HCT116 (cell line): ENCODE data around the gene CFAP97D2. TPM values are rescaled to one million over a fixed set of nuclear protein-coding genes. Genes with fewer than 3 reads are reported as not detected.

Experiments used
- ATAC-seq: fragments of 200-7000 bp; cut with Tn5 transposase; 2 replicates; pipeline ENCODE4 v1.9.1; 2020; ENCODE audit warnings: mild to moderate bottlenecking, moderate library complexity
- BruUV-seq: library from RNA; stranded (reverse); fragments of 400-500 nt; replicated peaks from 2 replicates; lab custom pipeline; 2021; lab: Mats Ljungman, UMichigan
- CTCF ChIA-PET: fragments of 300-600 bp; sonication (Branson Sonifier 250); formaldehyde crosslinking; loops from one replicate; lab custom pipeline; 2021; ENCODE audit warnings: antibody characterized with exemption; lab: Charles Lee
- POLR2A ChIA-PET: fragments of 300-600, 350-600 bp; sonication (Branson Sonifier 250); formaldehyde crosslinking; loops from one replicate; lab custom pipeline; 2021; ENCODE audit warnings: antibody characterized with exemption; lab: Charles Lee
- RAD21 ChIA-PET, 2 experiments: fragments of 300-600 bp; sonication (Branson Sonifier 250); formaldehyde crosslinking; loops; one replicate each; lab custom pipeline; 2023; ENCODE audit warnings: low total read pairs in 2 of 2; ENCODE audit not compliant: uncharacterized antibody in 2 of 2, unreplicated experiment in 2 of 2, low non-redundant PET in 1 of 2; lab: Charles Lee
- DNase-seq: peaks from one replicate; pipeline ENCODE4 v3.0.0-alpha.2; 2010; ENCODE audit warnings: low read depth, low spot score
- H2AFZ ChIP-seq: fragments of 200-600 bp; shearing (Covaris generic), sonication (generic); 2 replicates; pipeline ENCODE4 v1.6.1; 2017; ENCODE audit warnings: low read depth, mixed run types, mixed read lengths, antibody characterized with exemption, low read length; ENCODE audit not compliant: poor library complexity, severe bottlenecking
- H3K27ac ChIP-seq: 2 replicates; pipeline ENCODE4 v1.5.1; 2012; ENCODE audit warnings: low read depth, low read length
- H3K27me3 ChIP-seq: fragments of 200-600 bp; sonication (generic); 2 replicates; pipeline ENCODE4 v1.6.1; 2016; ENCODE audit warnings: mixed run types, low read length, mixed read lengths; ENCODE audit not compliant: insufficient read depth
- H3K36me3 ChIP-seq, 2 experiments: fragments of 200-500 bp in 1 of 2; fragments of 200-600 bp in 1 of 2; sonication (Bioruptor generic) in 1 of 2; sonication (generic) in 1 of 2; 2 replicates each; pipeline versions ENCODE4 v1.5.1 to v1.6.1; 2014 to 2016; ENCODE audit warnings: low read length in 2 of 2, inconsistent platforms in 1 of 2, mixed read lengths in 1 of 2, mixed run types in 1 of 2; ENCODE audit not compliant: insufficient read depth in 2 of 2, control insufficient read depth in 1 of 2
- H3K4me1 ChIP-seq, 2 experiments: fragments of 200-600 bp in 1 of 2; sonication (generic) in 1 of 2; 2 replicates each; pipeline versions ENCODE4 v1.5.1 to v1.6.1; 2012 to 2017; ENCODE audit warnings: low read length in 2 of 2, inconsistent platforms in 1 of 2, mild to moderate bottlenecking in 1 of 2, mixed read lengths in 1 of 2, mixed run types in 1 of 2, moderate library complexity in 1 of 2; ENCODE audit not compliant: insufficient read depth in 2 of 2, control insufficient read depth in 1 of 2
- H3K4me2 ChIP-seq: fragments of 200-600 bp; sonication (generic); 2 replicates; pipeline ENCODE4 v1.6.1; 2017; ENCODE audit warnings: mixed run types, low read length, mixed read lengths
- H3K4me3 ChIP-seq, 2 experiments: fragments of 200-600 bp in 1 of 2; sonication (generic) in 1 of 2; replicated peaks in 1 of 2; 2 replicates each; pipeline ENCODE4 v1.5.1; 2011 to 2016; ENCODE audit warnings: low read length in 2 of 2, control low read depth in 1 of 2, low read depth in 1 of 2, mild to moderate bottlenecking in 1 of 2, mixed read lengths in 1 of 2, mixed run types in 1 of 2
- H3K79me2 ChIP-seq: fragments of 200-600 bp; sonication (generic); 2 replicates; pipeline ENCODE4 v1.6.1; 2017; ENCODE audit warnings: mild to moderate bottlenecking, mixed run types, low read length, moderate library complexity, mixed read lengths; ENCODE audit not compliant: insufficient read depth
- H3K9ac ChIP-seq: fragments of 200-600 bp; sonication (generic); 2 replicates; pipeline ENCODE4 v1.6.1; 2016; ENCODE audit warnings: low read length, mixed read lengths
- H3K9me2 ChIP-seq: fragments of 200-600 bp; sonication (generic), shearing (Covaris generic); 2 replicates; pipeline ENCODE4 v1.6.1; 2017; ENCODE audit warnings: mixed run types, mild to moderate bottlenecking, moderate library complexity; ENCODE audit not compliant: insufficient read depth
- H3K9me3 ChIP-seq, 2 experiments: fragments of 200-500 bp in 1 of 2; fragments of 200-600 bp in 1 of 2; sonication (Bioruptor generic) in 1 of 2; sonication (generic) in 1 of 2; 2 replicates each; pipeline ENCODE4 v1.6.1; 2014 to 2017; ENCODE audit warnings: low read length in 2 of 2, mixed read lengths in 2 of 2, inconsistent platforms in 1 of 2, low read depth in 1 of 2, mild to moderate bottlenecking in 1 of 2, mixed run types in 1 of 2, moderate library complexity in 1 of 2; ENCODE audit not compliant: control insufficient read depth in 1 of 2, insufficient read depth in 1 of 2
- H4K20me1 ChIP-seq: fragments of 200-600 bp; sonication (generic), shearing (Covaris generic); 2 replicates; pipeline ENCODE4 v1.6.1; 2017; ENCODE audit warnings: mixed run types, mild to moderate bottlenecking, moderate library complexity; ENCODE audit not compliant: insufficient read depth
- ELF1 ChIP-seq: IDR thresholded peaks from 2 replicates; pipeline ENCODE4 v1.6.1; 2012; ENCODE audit warnings: low read depth, borderline replicate concordance
- RAD21 ChIP-seq: IDR thresholded peaks from 2 replicates; pipeline ENCODE4 v1.6.1; 2012; ENCODE audit warnings: low read depth, mild to moderate bottlenecking
- REST ChIP-seq: IDR thresholded peaks from 2 replicates; pipeline ENCODE4 v1.6.1; 2012; ENCODE audit warnings: low read depth
- SIN3A ChIP-seq: IDR thresholded peaks from 2 replicates; pipeline ENCODE4 v1.6.1; 2012; ENCODE audit warnings: low read depth
- SP1 ChIP-seq: IDR thresholded peaks from 2 replicates; pipeline ENCODE4 v1.6.1; 2012; ENCODE audit warnings: low read depth
- SRF ChIP-seq: IDR thresholded peaks from 2 replicates; pipeline ENCODE4 v1.6.1; 2012; ENCODE audit warnings: low read depth
- ZFX ChIP-seq: fragments of 450-650 bp; IDR thresholded peaks from 2 replicates; pipeline ENCODE4 v1.6.1; 2017
- intact Hi-C: fragments of 100-400 bp; cut with micrococcal nuclease; formaldehyde crosslinking; loops from 2 replicates; pipeline ENCODE4 v1.10.0; 2022
- total RNA-seq: library from RNA; stranded (reverse); gene quantifications from one replicate; pipeline ENCODE4 v1.2.1, GENCODE V29; 2021; ENCODE audit not compliant: unreplicated experiment

Gene CFAP97D2
- total RNA-seq, 1 experiment from 2014 or later = not detected

DNA sequence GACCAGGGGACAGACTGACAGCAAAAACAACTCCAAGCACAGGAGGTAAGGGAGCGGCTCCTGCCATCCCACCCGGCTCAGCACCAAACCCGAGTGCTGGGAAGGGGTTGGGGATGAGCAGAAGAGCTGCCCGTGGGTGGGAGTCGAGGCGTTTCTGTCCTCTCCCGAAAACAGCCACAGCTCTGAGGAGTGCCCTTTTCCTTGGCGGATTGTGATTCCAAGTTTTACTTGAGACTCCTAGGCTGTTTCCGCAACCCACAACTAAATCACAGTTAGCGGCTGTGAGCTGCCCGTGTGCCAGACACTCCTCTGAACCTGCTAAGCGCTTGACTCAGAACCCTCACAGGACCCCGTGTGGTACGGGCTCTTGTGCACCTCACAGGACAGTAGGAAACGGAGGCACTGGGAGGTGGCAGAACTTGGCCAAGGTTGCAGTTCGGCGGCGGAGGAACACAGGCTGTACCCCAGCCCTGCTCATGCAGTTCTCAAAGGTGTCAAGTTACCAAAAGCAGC lies 21.4 kb downstream of the CFAP97D2 start:
- no peaks in the 10 kb centered on the region; a peak in 1 of 4 replicates for H3K9me3 ChIP-seq
- H3K4me1 ChIP-seq = no peaks in the 10 kb centered on the region
- no peaks in the 10 kb centered on the region for H3K9me2 ChIP-seq
- no peaks in the 10 kb centered on the region for H3K27me3 ChIP-seq
- intact Hi-C loops = no loop called here
- H3K4me2 ChIP-seq = no peak overlapping the region
- BruUV-seq = no TSS peak
- ATAC-seq (no peak), DNase-seq (no peak)
- RAD21 ChIA-PET = no interaction called here
- CTCF ChIA-PET = no interaction called here
- POLR2A ChIA-PET = no interaction called here
- H2AFZ ChIP-seq = no peak overlapping the region
- no peak overlapping the region for H3K4me3 ChIP-seq
- no peaks in the 10 kb centered on the region for H3K36me3 ChIP-seq
- no peaks in the 10 kb centered on the region for H3K79me2 ChIP-seq
- H3K27ac ChIP-seq = no peak overlapping the region
- TF ChIP-seq SIN3A (no peak), ZFX (no peak), SRF (no peak)
- H3K9ac ChIP-seq = no peak overlapping the region
- H4K20me1 ChIP-seq = no peaks in the 10 kb centered on the region

DNA sequence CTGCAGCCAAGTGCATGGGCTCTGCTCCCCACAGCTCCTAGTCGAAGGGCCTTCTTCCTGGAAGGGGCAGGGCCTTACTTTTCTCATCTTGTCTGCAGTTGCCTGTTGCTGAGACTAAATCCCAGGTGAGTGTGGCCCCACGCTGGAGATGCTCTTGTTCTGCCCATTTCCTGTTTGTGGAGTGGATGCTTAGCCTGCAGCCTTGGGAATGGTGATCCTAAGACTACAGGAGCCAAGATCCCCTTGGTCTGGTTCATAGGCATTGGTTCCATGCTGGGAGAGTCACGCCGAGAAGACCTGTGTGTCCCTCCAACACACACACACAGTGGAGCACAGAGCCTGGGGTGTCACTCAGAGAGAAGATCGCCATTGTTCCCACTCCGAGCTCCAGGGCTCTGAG lies 23.5 kb downstream of the CFAP97D2 start:
- DNase-seq (no peak), ATAC-seq (no peak)
- H3K9ac ChIP-seq = no peak overlapping the region
- no peak overlapping the region for H3K4me3 ChIP-seq
- intact Hi-C loops = no loop called here
- TF ChIP-seq RAD21 (no peak), ZFX (no peak), REST (no peak), SP1 (no peak), ELF1 (no peak)
- ChIA-PET CTCF (no interaction called here), RAD21 (no interaction called here), POLR2A (no interaction called here)
- no peak overlapping the region for H2AFZ ChIP-seq
- H4K20me1 ChIP-seq = no peaks in the 10 kb centered on the region
- no peaks in the 10 kb centered on the region for H3K36me3 ChIP-seq
- H3K27me3 ChIP-seq = no peaks in the 10 kb centered on the region
- no peak overlapping the region for H3K4me2 ChIP-seq
- peaks cover 0 to 12% of the 10 kb centered on the region in 2 experiments; a peak in 2 of 4 replicates for H3K9me3 ChIP-seq
- no peaks in the 10 kb centered on the region for H3K79me2 ChIP-seq
- no peaks in the 10 kb centered on the region for H3K4me1 ChIP-seq
- no peaks in the 10 kb centered on the region for H3K9me2 ChIP-seq
- no TSS peak for BruUV-seq
- no peak overlapping the region for H3K27ac ChIP-seq
